K562 (cell line): ENCODE results near the gene RPS10.

Experiments used
- DIDO1 ChIP-seq: fragments of 450-650 bp; IDR thresholded peaks from 2 replicates; pipeline ENCODE4 v1.6.1; 2016; ENCODE audit warnings: low read depth, missing biosample characterization, missing genetic modification characterization
- HDAC2 ChIP-seq: fragments of 450-650 bp; IDR thresholded peaks from 2 replicates; pipeline ENCODE4 v1.6.1; 2016; ENCODE audit warnings: mild to moderate bottlenecking
- POLR2AphosphoS5 ChIP-seq: IDR thresholded peaks from 2 replicates; pipeline ENCODE4 v1.6.1; 2011; ENCODE audit warnings: mild to moderate bottlenecking, low read depth, low read length, moderate library complexity; ENCODE audit not compliant: control insufficient read depth, insufficient read depth
- SIN3A ChIP-seq, 2 experiments: fragments of 150-350 bp in 1 of 2; IDR thresholded peaks; 2 replicates each; pipeline ENCODE4 v1.6.1; 2011 to 2016; ENCODE audit warnings: borderline replicate concordance in 2 of 2, low read depth in 2 of 2, low read length in 2 of 2, mild to moderate bottlenecking in 2 of 2, moderate library complexity in 2 of 2; ENCODE audit not compliant: control insufficient read depth in 1 of 2
- SP1 ChIP-seq: sonication (generic); formaldehyde crosslinking; IDR thresholded peaks from 2 replicates; pipeline ENCODE4 v1.8.1; 2022; ENCODE audit warnings: mild to moderate bottlenecking, missing genetic modification reagents
- ZNF146 ChIP-seq: IDR thresholded peaks from one replicate; pipeline ENCODE4 v1.6.1; 2018; ENCODE audit warnings: missing compliant biosample characterization; ENCODE audit not compliant: unreplicated experiment
- ZNF586 ChIP-seq: fragments of 450-650 bp; formaldehyde crosslinking; conservative IDR thresholded peaks from 2 replicates; pipeline ENCODE4 v1.4.0; 2020; ENCODE audit warnings: mild to moderate bottlenecking, moderate library complexity

DNA sequence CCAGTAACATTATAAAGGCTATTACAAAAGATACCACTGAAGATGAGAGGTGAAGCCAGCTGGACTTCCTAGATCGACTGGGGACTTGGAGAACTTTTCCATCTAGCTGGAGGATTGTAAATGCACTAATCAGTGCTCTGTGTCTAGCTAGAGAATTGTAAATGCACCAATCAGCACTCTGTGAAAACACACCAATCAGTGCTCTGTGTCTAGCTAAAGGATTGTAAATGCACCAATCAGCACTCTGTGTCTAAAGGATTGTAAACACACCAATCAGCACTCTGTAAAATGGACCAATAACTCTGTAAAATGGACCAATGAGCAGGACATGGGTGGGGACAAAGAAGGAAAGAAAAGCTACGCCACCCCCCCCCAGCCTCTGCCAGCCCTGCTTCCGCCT lies 13.6 kb upstream of the RPS10 start:
- TF ChIP-seq SP1 (CRISPR knock-in tag) (no peak), ZNF586 (CRISPR knock-in tag) (no peak), ZNF146 (no peak), DIDO1 (no peak), POLR2AphosphoS5 (no peak), HDAC2 (no peak), SIN3A (IDR thresholded peaks at IDR 0.05; ENCODE audit: borderline replicate concordance in 2 of 2, control insufficient read depth in 1 of 2, low read depth in 2 of 2, low read length in 2 of 2) (no peak)
